GM12878 (cell line): ENCODE measurements around the gene BAG3. TPM values are rescaled to one million over a fixed set of nuclear protein-coding genes. Genes with fewer than 3 reads are reported as not detected.
A peak's percentile ranks its signal among the peaks of the same experiment; 100 is the strongest.

Experiments
- BCL11A ChIP-seq: IDR thresholded peaks from 2 replicates; pipeline ENCODE4 v1.6.1; 2011; ENCODE audit warnings: low read depth, low read length
- CBX3 ChIP-seq: fragments of 200-600 bp; sonication (generic); IDR thresholded peaks from 2 replicates; pipeline ENCODE4 v1.6.1; 2016; ENCODE audit warnings: low read depth, borderline replicate concordance
- EED ChIP-seq: sonication (generic); IDR thresholded peaks from 2 replicates; pipeline ENCODE4 v1.6.1; 2016; ENCODE audit warnings: antibody characterized with exemption, low read depth
- ETV6 ChIP-seq, 2 experiments: fragments of 450-650 bp in 1 of 2; IDR thresholded peaks in 1 of 2; conservative IDR thresholded peaks in 1 of 2; 2 replicates each; pipeline ENCODE4 v1.6.1; 2014; ENCODE audit warnings: antibody characterized with exemption in 1 of 2, borderline replicate concordance in 1 of 2, low read depth in 1 of 2, mild to moderate bottlenecking in 1 of 2, moderate library complexity in 1 of 2
- IKZF1 ChIP-seq: fragments of 450-650 bp; conservative IDR thresholded peaks from 2 replicates; pipeline ENCODE4 v1.6.1; 2017; ENCODE audit warnings: antibody characterized with exemption, mild to moderate bottlenecking
- KLF5 ChIP-seq: fragments of 450-650 bp; IDR thresholded peaks from 2 replicates; pipeline ENCODE4 v1.6.1; 2014; ENCODE audit warnings: mild to moderate bottlenecking; ENCODE audit not compliant: partially characterized antibody
- MEF2B ChIP-seq: fragments of 450-650 bp; IDR thresholded peaks from 2 replicates; pipeline ENCODE4 v1.6.1; 2018; ENCODE audit warnings: mild to moderate bottlenecking, moderate library complexity; ENCODE audit not compliant: partially characterized antibody, poor library complexity, severe bottlenecking
- NKRF ChIP-seq: fragments of 450-650 bp; conservative IDR thresholded peaks from 2 replicates; pipeline ENCODE4 v1.6.1; 2017; ENCODE audit warnings: mild to moderate bottlenecking, moderate library complexity
- PAX5 ChIP-seq: IDR thresholded peaks from 2 replicates; pipeline ENCODE4 v1.6.1; 2011; ENCODE audit warnings: low read depth, low read length, borderline replicate concordance
- RELB ChIP-seq: fragments of 450-650 bp; IDR thresholded peaks from 2 replicates; pipeline ENCODE4 v1.6.1; 2017; ENCODE audit warnings: low read depth, mild to moderate bottlenecking, moderate library complexity
- SMAD1 ChIP-seq: fragments of 450-650 bp; IDR thresholded peaks from 2 replicates; pipeline ENCODE4 v1.6.1; 2018; ENCODE audit warnings: mild to moderate bottlenecking, low read depth; ENCODE audit not compliant: partially characterized antibody
- TCF7 ChIP-seq: IDR thresholded peaks from 2 replicates; pipeline ENCODE4 v1.6.1; 2014; ENCODE audit warnings: antibody characterized with exemption, borderline replicate concordance
- ZNF207 ChIP-seq: fragments of 450-650 bp; IDR thresholded peaks from 2 replicates; pipeline ENCODE4 v1.6.1; 2014; ENCODE audit warnings: antibody characterized with exemption, mild to moderate bottlenecking, borderline replicate concordance
- ZZZ3 ChIP-seq: IDR thresholded peaks from 2 replicates; pipeline ENCODE4 v1.6.1; 2011; ENCODE audit warnings: low read depth; ENCODE audit not compliant: control insufficient read depth, insufficient read length
- polyA plus RNA-seq, 11 experiments: library from polyadenylated mRNA; depleted of rRNA in 4 of 11; unstranded in 6 of 11; stranded (reverse) in 5 of 11; fragments of >200 nt; fragmentation: Nextera tagmentation in 4 of 11; fragmentation: Illumina TruSeq in 1 of 11; extraction: Ambion mirVana in 4 of 11; extraction: Trizol in 1 of 11; gene quantifications; 1 replicate in 1 of 11; 2 replicates in 10 of 11; pipeline versions ENCODE4 v1.2.1 to v1.2.3, GENCODE V29; 2011 to 2016; ENCODE audit warnings: inconsistent platforms in 2 of 11, missing spikeins in 2 of 11, low read depth in 1 of 11
- total RNA-seq, 4 experiments: library from RNA; depleted of rRNA in 3 of 4; stranded (reverse); fragments of >200 nt in 3 of 4; fragmentation: Illumina TruSeq in 1 of 4; extraction: Trizol in 1 of 4; gene quantifications; 2 replicates each; pipeline versions ENCODE4 v1.2.1 to v1.2.3, GENCODE V29; 2013 to 2021
- TF ChIP-seq, protein P1 (sequence below): fragments of 450-650 bp; IDR thresholded peaks from 2 replicates; pipeline ENCODE4 v1.6.1; 2016; ENCODE audit warnings: mild to moderate bottlenecking, moderate library complexity, borderline replicate concordance

Gene BAG3
- total and polyA plus RNA-seq, 10 of the 15 experiments (the other 5 are each of a cell fraction or from before 2014, with no cell fraction given) = 0.71 to 14.1 (median 4.3) TPM

GRCh38 chr10:119724593-119725516 lies 73.7 kb downstream of the BAG3 start (continued):
- TF ChIP-seq NKRF = 0 out of 2 replicates have a peak, but pooled peaks have one; percentile 44
- peak; percentile 32 for TF ChIP-seq EED
- peak; percentile 15; the same call in 1 of the 2 replicates for TF ChIP-seq TCF7
- TF ChIP-seq CBX3 = no peak
- no peak for TF ChIP-seq MEF2B
- 0 out of 2 replicates have a peak, but pooled peaks have one; percentile 75 for TF ChIP-seq ZNF207
- TF ChIP-seq ETV6 (conservative IDR thresholded peaks at IDR 0.05 in 1 of 2, IDR thresholded peaks at IDR 0.05 in 1 of 2; ENCODE audit: borderline replicate concordance in 1 of 2, low read depth in 1 of 2) = 0 out of 4 replicates have a peak, but pooled peaks of 1 of the 2 experiments have one; percentile 3
- peak; percentile 36 for TF ChIP-seq SMAD1
- 0 out of 2 replicates have a peak, but pooled peaks have one; percentile 27 for TF ChIP-seq IKZF1
- no peak for TF ChIP-seq KLF5
- TF ChIP-seq PAX5 = peak; percentile 35; the same call in 1 of the 2 replicates
- TF ChIP-seq, protein P1, sequence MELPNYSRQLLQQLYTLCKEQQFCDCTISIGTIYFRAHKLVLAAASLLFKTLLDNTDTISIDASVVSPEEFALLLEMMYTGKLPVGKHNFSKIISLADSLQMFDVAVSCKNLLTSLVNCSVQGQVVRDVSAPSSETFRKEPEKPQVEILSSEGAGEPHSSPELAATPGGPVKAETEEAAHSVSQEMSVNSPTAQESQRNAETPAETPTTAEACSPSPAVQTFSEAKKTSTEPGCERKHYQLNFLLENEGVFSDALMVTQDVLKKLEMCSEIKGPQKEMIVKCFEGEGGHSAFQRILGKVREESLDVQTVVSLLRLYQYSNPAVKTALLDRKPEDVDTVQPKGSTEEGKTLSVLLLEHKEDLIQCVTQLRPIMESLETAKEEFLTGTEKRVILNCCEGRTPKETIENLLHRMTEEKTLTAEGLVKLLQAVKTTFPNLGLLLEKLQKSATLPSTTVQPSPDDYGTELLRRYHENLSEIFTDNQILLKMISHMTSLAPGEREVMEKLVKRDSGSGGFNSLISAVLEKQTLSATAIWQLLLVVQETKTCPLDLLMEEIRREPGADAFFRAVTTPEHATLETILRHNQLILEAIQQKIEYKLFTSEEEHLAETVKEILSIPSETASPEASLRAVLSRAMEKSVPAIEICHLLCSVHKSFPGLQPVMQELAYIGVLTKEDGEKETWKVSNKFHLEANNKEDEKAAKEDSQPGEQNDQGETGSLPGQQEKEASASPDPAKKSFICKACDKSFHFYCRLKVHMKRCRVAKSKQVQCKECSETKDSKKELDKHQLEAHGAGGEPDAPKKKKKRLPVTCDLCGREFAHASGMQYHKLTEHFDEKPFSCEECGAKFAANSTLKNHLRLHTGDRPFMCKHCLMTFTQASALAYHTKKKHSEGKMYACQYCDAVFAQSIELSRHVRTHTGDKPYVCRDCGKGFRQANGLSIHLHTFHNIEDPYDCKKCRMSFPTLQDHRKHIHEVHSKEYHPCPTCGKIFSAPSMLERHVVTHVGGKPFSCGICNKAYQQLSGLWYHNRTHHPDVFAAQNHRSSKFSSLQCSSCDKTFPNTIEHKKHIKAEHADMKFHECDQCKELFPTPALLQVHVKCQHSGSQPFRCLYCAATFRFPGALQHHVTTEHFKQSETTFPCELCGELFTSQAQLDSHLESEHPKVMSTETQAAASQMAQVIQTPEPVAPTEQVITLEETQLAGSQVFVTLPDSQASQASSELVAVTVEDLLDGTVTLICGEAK = peak; percentile 46; the same call in 1 of the 2 replicates
- TF ChIP-seq RELB = 0 out of 2 replicates have a peak, but pooled peaks have one; percentile 25
- 0 out of 2 replicates have a peak, but pooled peaks have one; percentile 2 for TF ChIP-seq BCL11A
- no peak for TF ChIP-seq ZZZ3
